Lower lobe of right lung (tissue), 2 donors: ENCODE data around the gene WNT4. TPM values are rescaled to one million over a fixed set of nuclear protein-coding genes. Genes with fewer than 3 reads are reported as not detected.

Experiments used
- ATAC-seq, 2 donors: fragments of 200-7000 bp; cut with Tn5 transposase; one replicate each; pipeline ENCODE4 v1.9.1; 2020 to 2022; ENCODE audit warnings: mild to moderate bottlenecking in 2 of 2, moderate library complexity in 2 of 2
- DNase-seq: peaks from one replicate; pipeline ENCODE4 v3.0.0-alpha.2; 2020
- H3K27ac ChIP-seq: fragments of 200-600 bp; one replicate; pipeline ENCODE4 v1.8.0; 2022
- H3K27me3 ChIP-seq: fragments of 200-600 bp; one replicate; pipeline ENCODE4 v1.8.0; 2022; ENCODE audit warnings: low read depth
- H3K36me3 ChIP-seq: fragments of 200-600 bp; one replicate; pipeline ENCODE4 v1.8.0; 2022; ENCODE audit warnings: mild to moderate bottlenecking
- H3K4me1 ChIP-seq: fragments of 200-600 bp; one replicate; pipeline ENCODE4 v1.8.0; 2022
- H3K4me3 ChIP-seq: fragments of 200-600 bp; one replicate; pipeline ENCODE4 v1.8.0; 2022; ENCODE audit warnings: mild to moderate bottlenecking
- H3K9me3 ChIP-seq: fragments of 200-600 bp; one replicate; pipeline ENCODE4 v1.8.0; 2022
- CTCF ChIP-seq: fragments of 200-600 bp; IDR thresholded peaks from one replicate; pipeline ENCODE4 v1.8.0; 2022; ENCODE audit warnings: antibody characterized with exemption, mild to moderate bottlenecking
- intact Hi-C: fragments of 100-400 bp; cut with DNase I; formaldehyde crosslinking; loops from one replicate; pipeline ENCODE4 v1.11.0; 2022
- total RNA-seq: library from RNA; stranded (reverse); fragmentation: NEBNext Ultra II Directional; extraction: Animal tissue kit (Norgen Biotek cat#: 25700); gene quantifications from one replicate; pipeline ENCODE4 v1.2.1, GENCODE V29; 2021
- donor health status: DM: no; HTN: yes; CAD: no; lungs with severe emphysema.

WNT4 gene
- total RNA-seq, 1 donor from 2014 or later, result 3.8 TPM

- DNase-seq (no peak), ATAC-seq (no peak)
- Histone ChIP-seq H3K4me3 (no peak overlapping the region), H3K27ac (no peak overlapping the region), H3K36me3 (no peaks in the 10 kb centered on the region), H3K9me3 (no peaks in the 10 kb centered on the region), H3K27me3 (peaks cover 42% of the 10 kb centered on the region), H3K4me1 (peaks cover 18% of the 10 kb centered on the region)
- no peak for TF ChIP-seq CTCF
- intact Hi-C loops, result no loop called here
Measured at GRCh38 chr1:22140694-22141093, 2.2 kb downstream of the WNT4 start.

- Histone ChIP-seq H3K4me3 (no peak overlapping the region), H3K36me3 (no peaks in the 10 kb centered on the region), H3K4me1 (peaks cover 18% of the 10 kb centered on the region), H3K9me3 (no peaks in the 10 kb centered on the region), H3K27me3 (peaks cover 33% of the 10 kb centered on the region), H3K27ac (no peak overlapping the region)
- intact Hi-C loops, result no loop called here
- TF ChIP-seq CTCF, result no peak
- DNase-seq, result no peak
- ATAC-seq, result no peak
Measured at GRCh38 chr1:22139817-22140216, 3.1 kb downstream of the WNT4 start.

- peaks cover 26% of the 10 kb centered on the region for H3K27me3 ChIP-seq
- TF ChIP-seq CTCF, result no peak
Measured at GRCh38 chr1:22139066-22139594, 3.8 kb downstream of the WNT4 start.

GRCh38 chr1:22137004-22137720, 5.7 kb downstream of the WNT4 start:
- no peaks in the 10 kb centered on the region for H3K36me3 ChIP-seq
- DNase-seq (no peak), ATAC-seq (no peak)
- H3K4me1 ChIP-seq, result peaks cover 15% of the 10 kb centered on the region
- intact Hi-C loops, result no loop called here
- no peak for TF ChIP-seq CTCF
- no peak overlapping the region for H3K4me3 ChIP-seq
- no peaks in the 10 kb centered on the region for H3K9me3 ChIP-seq
- H3K27ac ChIP-seq, result no peak overlapping the region
- peaks cover 16% of the 10 kb centered on the region for H3K27me3 ChIP-seq

More at GRCh38 chr1:22139066-22139594, 3.8 kb downstream of the WNT4 start:
- H3K27ac ChIP-seq, result no peak overlapping the region
- H3K9me3 ChIP-seq, result no peaks in the 10 kb centered on the region
- DNase-seq (no peak), ATAC-seq (no peak)
- no peaks in the 10 kb centered on the region for H3K36me3 ChIP-seq
- no peak overlapping the region for H3K4me3 ChIP-seq
- intact Hi-C loops, result no loop called here
- peaks cover 18% of the 10 kb centered on the region for H3K4me1 ChIP-seq

GRCh38 chr1:22133931-22134324, 9.0 kb downstream of the WNT4 start:
- intact Hi-C loops, result no loop called here
- Histone ChIP-seq H3K4me1 (peaks cover 7% of the 10 kb centered on the region), H3K36me3 (no peaks in the 10 kb centered on the region), H3K4me3 (no peak overlapping the region), H3K9me3 (no peaks in the 10 kb centered on the region), H3K27me3 (no peaks in the 10 kb centered on the region), H3K27ac (no peak overlapping the region)
- no peak for TF ChIP-seq CTCF
- no peak for DNase-seq
- no peak for ATAC-seq
